Progenitor cell of endocrine pancreas (in vitro differentiated cells): ENCODE measurements around the gene SLC10A7. TPM values are rescaled to one million over a fixed set of nuclear protein-coding genes. Genes with fewer than 3 reads are reported as not detected.

ENCODE experiments used
- DNase-seq: peaks from one replicate; pipeline ENCODE4 v3.0.0; 2021; ENCODE audit warnings: low spot score; ENCODE audit not compliant: unreplicated experiment
- H3K27ac Mint-ChIP-seq: 2 replicates; pipeline ENCODE4 v1.8.0; 2021; ENCODE audit warnings: mild to moderate bottlenecking, moderate library complexity, mixed read lengths
- H3K27me3 Mint-ChIP-seq: 2 replicates; pipeline ENCODE4 v1.8.0; 2021; ENCODE audit warnings: mixed read lengths
- H3K36me3 Mint-ChIP-seq: 2 replicates; pipeline ENCODE4 v1.8.0; 2022; ENCODE audit warnings: mixed read lengths; ENCODE audit not compliant: insufficient read depth
- H3K4me1 Mint-ChIP-seq: 2 replicates; pipeline ENCODE4 v1.8.0; 2021; ENCODE audit warnings: low read depth, mixed read lengths
- H3K4me3 Mint-ChIP-seq: 2 replicates; pipeline ENCODE4 v1.8.0; 2021; ENCODE audit warnings: low read depth, mild to moderate bottlenecking, moderate library complexity, mixed read lengths
- H3K9me3 Mint-ChIP-seq: 2 replicates; pipeline ENCODE4 v1.8.0; 2021; ENCODE audit warnings: low read depth, mixed read lengths
- CTCF ChIP-seq: fragments of 200-600 bp; sonication (generic); IDR thresholded peaks from one replicate; pipeline ENCODE4 v1.5.0; 2021; ENCODE audit warnings: antibody characterized with exemption, mild to moderate bottlenecking; ENCODE audit not compliant: unreplicated experiment
- total RNA-seq: library from RNA; stranded (reverse); gene quantifications from 2 replicates; pipeline ENCODE4 v1.2.1, GENCODE V29; 2021

The SLC10A7 gene
- total RNA-seq, 1 donor from 2014 or later, result 14.1 TPM

GRCh38 chr4:146398896-146399445 lies 122.8 kb downstream of the SLC10A7 start:
- Mint-ChIP-seq H3K27ac (no peak overlapping the region), H3K4me1 (no peaks in the 10 kb centered on the region), H3K4me3 (no peak overlapping the region), H3K27me3 (no peaks in the 10 kb centered on the region), H3K36me3 (no peaks in the 10 kb centered on the region), H3K9me3 (no peaks in the 10 kb centered on the region)
- DNase-seq, result no peak
- TF ChIP-seq CTCF, result no peak

GRCh38 chr4:146398404-146398803 lies 123.3 kb downstream of the SLC10A7 start:
- no peak overlapping the region for H3K27ac Mint-ChIP-seq
- H3K4me3 Mint-ChIP-seq, result no peak overlapping the region
- DNase-seq, result no peak
- H3K9me3 Mint-ChIP-seq, result no peaks in the 10 kb centered on the region
- TF ChIP-seq CTCF, result no peak
- no peaks in the 10 kb centered on the region for H3K36me3 Mint-ChIP-seq
- H3K4me1 Mint-ChIP-seq, result no peaks in the 10 kb centered on the region
- H3K27me3 Mint-ChIP-seq, result no peaks in the 10 kb centered on the region

GRCh38 chr4:146389561-146389960 lies 132.2 kb downstream of the SLC10A7 start:
- Mint-ChIP-seq H3K4me3 (no peak overlapping the region), H3K27me3 (no peaks in the 10 kb centered on the region), H3K4me1 (peaks cover 1% of the 10 kb centered on the region), H3K27ac (no peak overlapping the region), H3K9me3 (no peaks in the 10 kb centered on the region), H3K36me3 (no peaks in the 10 kb centered on the region)
- no peak for TF ChIP-seq CTCF
- DNase-seq, result no peak

- peaks cover 5% of the 10 kb centered on the region for H3K4me1 Mint-ChIP-seq
- H3K9me3 Mint-ChIP-seq, result no peaks in the 10 kb centered on the region
- TF ChIP-seq CTCF, result no peak
- H3K4me3 Mint-ChIP-seq, result no peak overlapping the region
- peaks cover 4% of the 10 kb centered on the region for H3K27me3 Mint-ChIP-seq
- DNase-seq, result no peak
- no peaks in the 10 kb centered on the region for H3K36me3 Mint-ChIP-seq
- H3K27ac Mint-ChIP-seq, result no peak overlapping the region
Observed at GRCh38 chr4:146382194-146382593, 139.5 kb downstream of the SLC10A7 start.

- H3K27ac Mint-ChIP-seq, result no peak overlapping the region
- H3K27me3 Mint-ChIP-seq, result peaks cover 4% of the 10 kb centered on the region
- peaks cover 5% of the 10 kb centered on the region for H3K4me1 Mint-ChIP-seq
- DNase-seq, result no peak
- no peaks in the 10 kb centered on the region for H3K9me3 Mint-ChIP-seq
- TF ChIP-seq CTCF, result no peak
- no peaks in the 10 kb centered on the region for H3K36me3 Mint-ChIP-seq
- H3K4me3 Mint-ChIP-seq, result no peak overlapping the region
Observed at GRCh38 chr4:146381263-146381872, 140.4 kb downstream of the SLC10A7 start.
